HUDEP-2 (cell line): ENCODE measurements around the gene RPH3AL.

ENCODE experiments used
- DNase-seq, 76 experiments: peaks; one replicate each; lab custom pipeline; 2025; ENCODE audit not compliant: unreplicated experiment in 76 of 76; lab: John Stamatoyannopoulos, UW

RPH3AL gene

DNA sequence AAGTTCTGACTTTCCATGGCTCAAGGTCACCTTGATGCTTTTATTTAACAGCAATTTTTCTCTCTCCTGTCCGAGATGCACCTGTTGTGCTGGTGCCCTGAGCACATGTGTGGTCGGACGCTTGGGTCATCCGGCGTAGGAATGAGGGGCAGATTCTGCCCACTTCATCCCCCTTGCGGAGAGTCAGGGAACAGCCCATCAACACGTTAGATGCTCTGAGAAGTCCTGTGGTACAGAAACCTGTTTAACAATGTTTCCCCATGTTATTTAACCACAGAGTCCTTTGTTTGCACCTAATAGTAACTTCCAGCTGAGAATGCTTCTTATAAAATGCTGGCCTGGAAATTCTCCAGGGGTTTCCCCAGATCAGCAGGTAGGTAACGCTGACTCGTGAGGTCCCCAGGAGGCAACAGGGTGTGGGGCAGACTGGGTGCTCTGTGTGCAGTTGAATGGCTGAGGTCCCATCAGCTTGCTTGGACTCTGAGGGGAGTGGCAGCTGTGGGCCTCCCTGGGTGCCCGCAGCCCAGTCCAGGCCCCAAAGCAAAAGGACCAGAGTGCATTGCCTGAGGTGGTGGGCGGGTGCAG, 189.0 kb downstream of the RPH3AL start:
- DNase-seq, result peak in 9 of 76 experiments; percentile 3 to 19 (median 7)

DNA sequence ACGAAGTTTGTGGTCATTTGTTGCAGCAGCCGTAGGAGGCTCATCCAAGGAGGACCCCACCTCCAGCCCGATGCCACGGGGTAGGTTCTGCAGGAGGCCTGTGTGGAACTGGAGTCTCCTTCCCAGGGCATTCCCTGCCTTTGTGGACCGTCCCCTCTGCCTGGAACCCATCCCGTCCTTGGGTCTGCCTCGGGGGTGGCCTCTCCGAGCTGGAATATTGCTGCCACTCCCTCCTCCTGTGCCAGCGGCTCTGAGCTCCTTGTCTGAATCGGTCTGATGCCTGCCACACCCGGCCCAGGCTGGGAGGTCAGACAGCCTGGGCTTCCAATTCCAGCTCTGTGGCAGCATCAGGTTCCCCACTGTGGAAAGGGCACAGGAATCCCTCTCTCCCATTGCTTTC, 189.9 kb downstream of the RPH3AL start:
- no peak for DNase-seq
